Activated CD4-positive, alpha-beta T cell treated with anti-CD3 and anti-CD28 coated beads, Interleukin-10, Interleukin-2, amounts not matched to agents 100 ng/mL and 50 ng/mL, durations not matched to agents 16 hours and 8 hours (primary cell): ENCODE data around the gene KCTD5.
"Not testable (repeated sequence)": the region's sequence is repeated elsewhere in the genome, so short reads cannot be mapped to it uniquely, and the experiment has no call there.

Experiments used
- DNase-seq: peaks from one replicate; pipeline ENCODE4 v3.0.0-alpha.2; 2020

Gene KCTD5

GRCh38 chr16:2673066-2673999 is 9.0 kb upstream of the KCTD5 start:
- peak; percentile 98 for DNase-seq

GRCh38 chr16:2675021-2675420 is 7.3 kb upstream of the KCTD5 start:
- no peak for DNase-seq

GRCh38 chr16:2675714-2676113 is 6.6 kb upstream of the KCTD5 start:
- no peak for DNase-seq

GRCh38 chr16:2676937-2677336 is 5.4 kb upstream of the KCTD5 start:
- not testable (repeated sequence) for DNase-seq

GRCh38 chr16:2678206-2678965 is 3.9 kb upstream of the KCTD5 start:
- DNase-seq: not testable (repeated sequence)

GRCh38 chr16:2679902-2680301 is 2.4 kb upstream of the KCTD5 start:
- not testable (repeated sequence) for DNase-seq

- not testable (repeated sequence) for DNase-seq
These were observed 2.0 kb upstream of the KCTD5 start for GRCh38 chr16:2680360-2680759.

GRCh38 chr16:2683041-2683440 is 718 bp downstream of the KCTD5 start:
- DNase-seq: not testable (repeated sequence)

GRCh38 chr16:2686075-2686474 is 3.8 kb downstream of the KCTD5 start:
- not testable (repeated sequence) for DNase-seq

- DNase-seq: peak; percentile 42
These were observed 4.7 kb downstream of the KCTD5 start for GRCh38 chr16:2686912-2687507.

GRCh38 chr16:2687531-2688308 is 5.4 kb downstream of the KCTD5 start:
- no peak for DNase-seq

GRCh38 chr16:2689422-2689821 is 7.1 kb downstream of the KCTD5 start:
- not testable (repeated sequence) for DNase-seq

- no peak for DNase-seq
These were observed 7.9 kb downstream of the KCTD5 start for GRCh38 chr16:2689968-2690801.

- no peak for DNase-seq
These were observed 8.5 kb downstream of the KCTD5 start for GRCh38 chr16:2690852-2691251.

GRCh38 chr16:2691491-2692248 is 9.3 kb downstream of the KCTD5 start:
- DNase-seq: no peak

GRCh38 chr16:2692251-2692947 is 10.1 kb downstream of the KCTD5 start:
- DNase-seq: no peak

GRCh38 chr16:2692948-2693651 is 10.8 kb downstream of the KCTD5 start:
- no peak for DNase-seq

- not testable (repeated sequence) for DNase-seq
These were observed 14.4 kb downstream of the KCTD5 start for GRCh38 chr16:2696601-2697250.

- no peak for DNase-seq
These were observed 15.2 kb downstream of the KCTD5 start for GRCh38 chr16:2697401-2697948.
